Calu3 (cell line): ENCODE data around the gene TSPAN15. TPM values are rescaled to one million over a fixed set of nuclear protein-coding genes. Genes with fewer than 3 reads are reported as not detected.
"Not testable (repeated sequence)": the region's sequence is repeated elsewhere in the genome, so short reads cannot be mapped to it uniquely, and the experiment has no call there.

ENCODE experiments used
- BruUV-seq: library from RNA; stranded (reverse); fragments of 400-500 nt; replicated peaks from 2 replicates; lab custom pipeline; 2021; lab: Mats Ljungman, UMichigan
- CTCF ChIA-PET: fragments of 300-600 bp; sonication (Branson Sonifier 250); formaldehyde crosslinking; loops from one replicate; lab custom pipeline; 2022; ENCODE audit warnings: antibody characterized with exemption; lab: Charles Lee
- DNase-seq: peaks from one replicate; pipeline ENCODE4 v3.0.0; 2022
- H3K27ac Mint-ChIP-seq: one replicate; pipeline ENCODE4 v1.8.0; 2022; ENCODE audit warnings: mixed read lengths; ENCODE audit not compliant: unreplicated experiment
- H3K27me3 Mint-ChIP-seq: one replicate; pipeline ENCODE4 v1.8.0; 2022; ENCODE audit warnings: mixed read lengths; ENCODE audit not compliant: unreplicated experiment
- H3K36me3 Mint-ChIP-seq: one replicate; pipeline ENCODE4 v1.8.0; 2022; ENCODE audit warnings: mild to moderate bottlenecking, moderate library complexity, mixed read lengths; ENCODE audit not compliant: insufficient read depth, unreplicated experiment
- H3K4me1 Mint-ChIP-seq: one replicate; pipeline ENCODE4 v1.8.0; 2022; ENCODE audit warnings: mild to moderate bottlenecking, low read depth, mixed read lengths; ENCODE audit not compliant: unreplicated experiment
- H3K4me3 Mint-ChIP-seq: one replicate; pipeline ENCODE4 v1.8.0; 2022; ENCODE audit warnings: mild to moderate bottlenecking, low read depth, moderate library complexity, mixed read lengths; ENCODE audit not compliant: unreplicated experiment
- H3K9me3 Mint-ChIP-seq: one replicate; pipeline ENCODE4 v1.8.0; 2022; ENCODE audit warnings: low read depth, mixed read lengths; ENCODE audit not compliant: unreplicated experiment
- intact Hi-C: fragments of 100-400 bp; cut with micrococcal nuclease; formaldehyde crosslinking; loops from one replicate; pipeline ENCODE4 v1.10.0; 2022; ENCODE audit not compliant: unreplicated experiment
- total RNA-seq: library from RNA; stranded (reverse); gene quantifications from 2 replicates; pipeline ENCODE4 v1.2.3, GENCODE V29; 2022
- TF ChIP-seq, protein P1 (sequence below): fragments of 200-600 bp; IDR thresholded peaks from one replicate; pipeline ENCODE4 v1.8.0; 2022; ENCODE audit warnings: antibody characterized with exemption; ENCODE audit not compliant: unreplicated experiment

TSPAN15 gene
- total RNA-seq, 1 experiment from 2014 or later = 137 TPM

DNA sequence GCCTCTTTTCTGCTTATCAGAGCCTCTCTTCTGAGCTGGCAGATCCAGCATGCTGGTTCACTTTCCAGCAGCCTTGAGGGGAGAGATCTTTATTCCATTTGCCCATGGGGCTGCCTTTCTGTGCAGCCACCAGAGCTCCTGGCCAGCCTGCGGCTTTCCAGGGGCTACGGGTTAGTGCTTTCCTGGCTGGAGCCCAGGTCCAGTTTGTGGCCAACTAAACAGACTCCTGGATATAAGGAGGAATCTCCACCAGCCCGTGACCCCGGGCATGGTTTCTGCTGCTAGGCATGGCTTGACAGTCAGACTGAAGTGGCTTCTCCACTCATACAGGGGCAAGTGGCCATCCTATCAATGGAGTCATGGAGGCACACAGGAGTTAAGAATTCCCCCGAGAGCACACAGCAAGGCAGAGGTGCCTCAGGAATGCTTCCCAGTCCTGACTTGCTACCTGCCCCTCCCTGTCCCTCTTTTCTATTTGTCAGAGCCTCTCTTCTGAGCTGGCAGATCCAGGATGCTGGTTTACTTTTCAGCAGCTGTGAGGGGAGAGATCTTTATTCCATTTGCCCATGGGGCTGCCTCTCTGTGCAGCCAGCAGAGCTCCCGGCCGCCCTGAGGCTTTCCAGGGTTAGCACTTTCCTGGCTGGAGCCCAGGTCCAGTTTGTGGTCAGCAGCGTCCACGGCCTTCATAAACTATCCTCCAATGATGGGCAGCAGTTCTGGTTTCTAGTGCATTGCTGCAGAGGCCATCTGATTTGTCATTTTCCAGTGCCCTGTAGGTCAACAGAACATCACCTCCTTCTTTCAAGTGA, 35.9 kb downstream of the TSPAN15 start:
- TF ChIP-seq, protein P1, sequence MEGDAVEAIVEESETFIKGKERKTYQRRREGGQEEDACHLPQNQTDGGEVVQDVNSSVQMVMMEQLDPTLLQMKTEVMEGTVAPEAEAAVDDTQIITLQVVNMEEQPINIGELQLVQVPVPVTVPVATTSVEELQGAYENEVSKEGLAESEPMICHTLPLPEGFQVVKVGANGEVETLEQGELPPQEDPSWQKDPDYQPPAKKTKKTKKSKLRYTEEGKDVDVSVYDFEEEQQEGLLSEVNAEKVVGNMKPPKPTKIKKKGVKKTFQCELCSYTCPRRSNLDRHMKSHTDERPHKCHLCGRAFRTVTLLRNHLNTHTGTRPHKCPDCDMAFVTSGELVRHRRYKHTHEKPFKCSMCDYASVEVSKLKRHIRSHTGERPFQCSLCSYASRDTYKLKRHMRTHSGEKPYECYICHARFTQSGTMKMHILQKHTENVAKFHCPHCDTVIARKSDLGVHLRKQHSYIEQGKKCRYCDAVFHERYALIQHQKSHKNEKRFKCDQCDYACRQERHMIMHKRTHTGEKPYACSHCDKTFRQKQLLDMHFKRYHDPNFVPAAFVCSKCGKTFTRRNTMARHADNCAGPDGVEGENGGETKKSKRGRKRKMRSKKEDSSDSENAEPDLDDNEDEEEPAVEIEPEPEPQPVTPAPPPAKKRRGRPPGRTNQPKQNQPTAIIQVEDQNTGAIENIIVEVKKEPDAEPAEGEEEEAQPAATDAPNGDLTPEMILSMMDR = no peak
- Mint-ChIP-seq H3K4me1 (no peaks in the 10 kb centered on the region), H3K36me3 (peaks cover 36% of the 10 kb centered on the region), H3K4me3 (no peak overlapping the region), H3K27ac (no peak overlapping the region), H3K9me3 (no peaks in the 10 kb centered on the region), H3K27me3 (no peaks in the 10 kb centered on the region)
- intact Hi-C loops = no loop called here
- DNase-seq = no peak
- CTCF ChIA-PET = interaction anchor here (1.0 kb wide), 1 partner anchor 150 kb away, joined by 3 read pairs; no protein-coding TSS in a partner anchor
- no TSS peak for BruUV-seq

DNA sequence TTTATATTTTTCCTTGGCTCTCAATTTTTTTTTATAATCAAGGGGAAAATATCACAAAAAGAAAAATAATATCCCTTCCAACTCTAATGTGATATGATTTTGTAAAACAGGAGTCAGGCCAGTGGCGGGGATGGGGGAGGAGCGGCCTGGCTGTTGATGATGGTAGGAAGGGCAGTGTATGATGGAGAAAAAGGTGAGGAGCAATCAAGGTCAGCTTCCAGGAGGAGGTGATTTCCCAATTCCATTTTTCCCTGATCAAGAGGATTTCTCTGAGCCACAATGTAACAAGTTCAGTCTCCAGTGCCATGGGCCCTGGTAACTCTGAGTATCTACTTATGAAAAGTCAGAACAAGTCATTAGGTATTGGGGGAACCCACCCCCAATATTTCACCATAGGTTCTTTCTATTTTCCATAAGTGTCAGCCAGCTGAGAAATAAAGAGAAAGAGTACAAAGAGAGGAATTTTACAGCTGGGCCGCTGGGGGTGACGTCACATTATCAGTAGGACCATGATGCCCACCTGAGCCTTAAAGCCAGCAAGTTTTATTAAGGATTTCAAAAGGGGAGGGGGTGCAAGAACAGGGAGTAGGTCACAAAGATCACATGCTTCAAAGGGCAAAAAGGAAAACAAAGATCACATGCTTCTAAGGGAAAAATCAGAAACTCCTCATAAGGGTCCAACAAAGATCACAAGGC, 37.0 kb downstream of the TSPAN15 start:
- CTCF ChIA-PET, DNase-seq, H3K4me1 Mint-ChIP-seq, H3K9me3 Mint-ChIP-seq, BruUV-seq, H3K4me3 Mint-ChIP-seq, intact Hi-C loops, H3K27ac Mint-ChIP-seq, H3K27me3 Mint-ChIP-seq: not testable (repeated sequence)
- peaks cover 37% of the 10 kb centered on the region for H3K36me3 Mint-ChIP-seq

DNA sequence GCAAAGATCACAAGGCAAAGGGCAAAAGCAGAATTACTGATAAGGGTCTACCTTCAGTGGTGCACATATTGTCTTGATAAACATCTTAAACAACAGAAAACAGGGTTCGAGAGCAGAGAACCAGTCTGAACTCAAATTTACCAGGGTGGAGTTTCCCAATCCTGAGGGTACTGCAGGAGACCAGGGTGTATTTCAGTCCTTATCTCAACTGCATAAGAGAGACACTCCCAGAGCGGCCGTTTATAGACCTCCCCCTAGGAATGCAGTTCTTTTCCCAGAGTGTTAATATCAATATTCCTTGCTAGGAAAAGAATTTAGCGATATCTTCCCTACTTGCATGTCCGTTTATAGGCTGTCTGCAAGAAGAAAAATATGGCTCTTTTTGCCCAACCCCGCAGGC, 37.6 kb downstream of the TSPAN15 start:
- H3K27ac Mint-ChIP-seq, intact Hi-C loops, BruUV-seq, H3K4me3 Mint-ChIP-seq, H3K27me3 Mint-ChIP-seq, DNase-seq, H3K4me1 Mint-ChIP-seq, CTCF ChIA-PET, H3K9me3 Mint-ChIP-seq: not testable (repeated sequence)
- peaks cover 37% of the 10 kb centered on the region for H3K36me3 Mint-ChIP-seq

DNA sequence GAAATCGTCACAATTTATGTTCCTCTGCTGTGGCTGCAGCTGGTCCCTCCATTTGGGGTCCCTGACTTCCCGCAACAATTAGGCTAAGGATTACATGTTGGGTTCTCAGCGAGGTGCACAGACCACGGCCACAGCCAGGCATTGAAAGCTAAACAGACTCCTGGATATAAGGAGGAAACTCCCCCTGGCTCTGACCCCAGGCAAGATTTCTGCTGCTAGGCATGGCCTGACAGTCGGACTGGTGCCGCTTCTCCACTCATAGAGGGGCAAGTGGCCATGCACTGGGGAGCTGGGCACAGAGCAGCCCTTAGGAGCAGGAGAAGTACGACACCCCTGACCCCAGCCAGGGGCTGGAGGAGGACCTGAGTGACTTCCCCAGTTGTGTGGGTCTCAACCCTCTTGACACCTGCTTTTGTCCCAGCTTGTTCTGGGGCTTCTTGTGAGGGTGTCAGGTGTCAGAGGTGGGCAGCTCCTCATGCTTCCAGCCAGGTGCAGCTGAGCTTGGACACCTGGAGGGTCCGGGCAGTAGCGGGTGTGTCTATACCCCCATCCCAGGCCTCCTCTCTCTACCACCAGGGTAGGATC, 38.3 kb downstream of the TSPAN15 start:
- peaks cover 40% of the 10 kb centered on the region for H3K36me3 Mint-ChIP-seq
- H3K27me3 Mint-ChIP-seq = no peaks in the 10 kb centered on the region
- intact Hi-C loops = no loop called here
- no peak overlapping the region for H3K4me3 Mint-ChIP-seq
- H3K4me1 Mint-ChIP-seq = no peaks in the 10 kb centered on the region
- no peak for DNase-seq
- TF ChIP-seq, protein P1 = no peak
- no peak overlapping the region for H3K27ac Mint-ChIP-seq
- no peaks in the 10 kb centered on the region for H3K9me3 Mint-ChIP-seq
- BruUV-seq = no TSS peak
- CTCF ChIA-PET = no interaction called here

DNA sequence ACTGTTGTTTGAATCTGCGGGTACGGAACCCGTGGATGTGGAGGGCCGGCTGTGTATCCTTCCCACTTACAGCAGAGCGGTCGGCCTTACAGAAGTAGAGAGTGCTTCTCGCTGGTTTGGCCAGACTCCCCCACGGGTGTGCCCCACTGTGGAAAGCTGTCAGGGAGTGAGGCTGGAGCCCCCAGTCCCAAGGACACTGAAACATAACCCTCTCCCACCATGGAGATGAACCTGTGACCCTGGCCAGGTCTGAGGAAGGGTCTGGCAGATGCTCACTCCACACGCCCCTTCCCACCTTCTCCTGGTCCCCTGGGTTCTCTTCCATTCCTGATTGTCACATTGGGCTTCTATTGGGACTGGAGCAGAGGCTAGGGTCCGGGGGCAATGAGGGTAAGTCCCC, 39.6 kb downstream of the TSPAN15 start:
- Mint-ChIP-seq H3K4me1 (no peaks in the 10 kb centered on the region), H3K27me3 (no peaks in the 10 kb centered on the region)
- CTCF ChIA-PET = no interaction called here

More for the DNA sequence above, 39.6 kb downstream of the TSPAN15 start:
- TF ChIP-seq, protein P1 = no peak
- no peak for DNase-seq
- H3K27ac Mint-ChIP-seq = no peak overlapping the region
- intact Hi-C loops = no loop called here
- H3K4me3 Mint-ChIP-seq = no peak overlapping the region
- H3K9me3 Mint-ChIP-seq = no peaks in the 10 kb centered on the region
- H3K36me3 Mint-ChIP-seq = peaks cover 45% of the 10 kb centered on the region
- BruUV-seq = no TSS peak
